Transverse colon (tissue), 4 donors: Measurements from ENCODE around the gene GFRA1.

Source experiments
- CTCF ChIP-seq, 5 experiments: fragments of 200-600 bp in 3 of 5; fragments of 450-650 bp in 2 of 5; sonication (generic) in 3 of 5; IDR thresholded peaks; 1 replicate in 2 of 5; 2 replicates in 3 of 5; pipeline ENCODE4 v1.5.1; 2016 to 2017; ENCODE audit warnings: antibody characterized with exemption in 5 of 5, inconsistent platforms in 3 of 5, mild to moderate bottlenecking in 2 of 5, moderate library complexity in 1 of 5
- POLR2A ChIP-seq: fragments of 450-650 bp; IDR thresholded peaks from one replicate; pipeline ENCODE4 v1.6.1; 2016; ENCODE audit warnings: antibody characterized with exemption, mild to moderate bottlenecking, moderate library complexity
- POLR2AphosphoS5 ChIP-seq, 3 donors: sonication (generic); formaldehyde crosslinking; IDR thresholded peaks; one replicate each; pipeline ENCODE4 v1.6.1; 2016; ENCODE audit warnings: antibody characterized with exemption in 3 of 3

GRCh38 chr10:116276981-116277380, 4.0 kb upstream of the GFRA1 start:
- TF ChIP-seq CTCF (IDR thresholded peaks at IDR 0.05) (no peak), POLR2AphosphoS5 (IDR thresholded peaks at IDR 0.05) (no peak), POLR2A (no peak)
